Measurements from ENCODE around the gene GPRASP2. TPM values are rescaled to one million over a fixed set of nuclear protein-coding genes. Genes with fewer than 3 reads are reported as not detected.
"Not testable (repeated sequence)": the region's sequence is repeated elsewhere in the genome, so short reads cannot be mapped to it uniquely, and the experiment has no call there.

Gene GPRASP2
- total RNA-seq, 3 donors from 2014 or later = 2.2 to 11.4 (median 2.8) TPM

- no peak for ATAC-seq
Measured at GRCh38 chrX:102714994-102715393, 2.7 kb downstream of the GPRASP2 start.

GRCh38 chrX:102715967-102716366 lies 3.7 kb downstream of the GPRASP2 start:
- H3K4me1 ChIP-seq (ENCODE audit: low read depth) = no peaks in the 10 kb centered on the region
- TF ChIP-seq CTCF (IDR thresholded peaks at IDR 0.05) = no peak
- ATAC-seq (no peak), DNase-seq (no peak)
- H3K4me3 ChIP-seq = no peak overlapping the region
- intact Hi-C loops (cut with DNase I, micrococcal nuclease) = no loop called here
- no peaks in the 10 kb centered on the region for H3K9me3 ChIP-seq
- H3K36me3 ChIP-seq (ENCODE audit: low read depth) = no peaks in the 10 kb centered on the region

More at GRCh38 chrX:102714994-102715393, 2.7 kb downstream of the GPRASP2 start:
- no peak for TF ChIP-seq CTCF (IDR thresholded peaks at IDR 0.05)
- DNase-seq = no peak
- H3K36me3 ChIP-seq (ENCODE audit: low read depth) = no peaks in the 10 kb centered on the region
- H3K4me1 ChIP-seq (ENCODE audit: low read depth) = no peaks in the 10 kb centered on the region
- intact Hi-C loops (cut with DNase I, micrococcal nuclease) = no loop called here
- no peaks in the 10 kb centered on the region for H3K9me3 ChIP-seq
- no peak overlapping the region for H3K4me3 ChIP-seq

- H3K9me3 ChIP-seq = no peaks in the 10 kb centered on the region
- H3K4me3 ChIP-seq = no peak within 1 kb of the TSS
- intact Hi-C loops (cut with DNase I, micrococcal nuclease) = no loop called here
- no peaks in the 10 kb centered on the region for H3K4me1 ChIP-seq (ENCODE audit: low read depth)
- peak; percentile 82 to 86 (median 85) for DNase-seq
- no peaks in the 10 kb centered on the region for H3K36me3 ChIP-seq (ENCODE audit: low read depth)
- TF ChIP-seq CTCF (IDR thresholded peaks at IDR 0.05) = no peak
- ATAC-seq = peak; percentile 96
Measured at GRCh38 chrX:102720237-102721168, 8.3 kb downstream of the GPRASP2 start, which contains the start of gene GPRASP3. Gene GPRASP3 (plus strand): TSS chrX:102720743. CDS start chrX:102748996, 28,253 bp downstream.

- H3K36me3 ChIP-seq (ENCODE audit: low read depth); H3K4me1 ChIP-seq (ENCODE audit: low read depth); H3K4me3 ChIP-seq; DNase-seq; H3K9me3 ChIP-seq; intact Hi-C loops (cut with DNase I, micrococcal nuclease): not testable (repeated sequence)
- peak; percentile 32 for ATAC-seq
Measured at GRCh38 chrX:102721169-102721506, 8.9 kb downstream of the GPRASP2 start.

- Histone ChIP-seq H3K4me3 (no peak overlapping the region), H3K9me3 (no peaks in the 10 kb centered on the region), H3K36me3 (ENCODE audit: low read depth) (no peaks in the 10 kb centered on the region), H3K4me1 (ENCODE audit: low read depth) (no peaks in the 10 kb centered on the region)
- intact Hi-C loops (cut with DNase I, micrococcal nuclease) = no loop called here
- no peak for TF ChIP-seq CTCF (IDR thresholded peaks at IDR 0.05)
- no peak for ATAC-seq
- no peak for DNase-seq
Measured at GRCh38 chrX:102723456-102723855, 11.2 kb downstream of the GPRASP2 start.

- Histone ChIP-seq H3K4me3 (no peak overlapping the region), H3K4me1 (ENCODE audit: low read depth) (no peaks in the 10 kb centered on the region)
- TF ChIP-seq CTCF (IDR thresholded peaks at IDR 0.05) = no peak
Measured at GRCh38 chrX:102727761-102728160, 15.5 kb downstream of the GPRASP2 start.

More at GRCh38 chrX:102727761-102728160, 15.5 kb downstream of the GPRASP2 start:
- Histone ChIP-seq H3K36me3 (ENCODE audit: low read depth) (no peaks in the 10 kb centered on the region), H3K9me3 (no peaks in the 10 kb centered on the region)
- no peak for DNase-seq
- ATAC-seq = no peak
- intact Hi-C loops (cut with DNase I, micrococcal nuclease) = no loop called here
